ENCODE measurements around the gene FALEC.
A peak's percentile ranks its signal among the peaks of the same experiment; 100 is the strongest.

The FALEC gene

DNA sequence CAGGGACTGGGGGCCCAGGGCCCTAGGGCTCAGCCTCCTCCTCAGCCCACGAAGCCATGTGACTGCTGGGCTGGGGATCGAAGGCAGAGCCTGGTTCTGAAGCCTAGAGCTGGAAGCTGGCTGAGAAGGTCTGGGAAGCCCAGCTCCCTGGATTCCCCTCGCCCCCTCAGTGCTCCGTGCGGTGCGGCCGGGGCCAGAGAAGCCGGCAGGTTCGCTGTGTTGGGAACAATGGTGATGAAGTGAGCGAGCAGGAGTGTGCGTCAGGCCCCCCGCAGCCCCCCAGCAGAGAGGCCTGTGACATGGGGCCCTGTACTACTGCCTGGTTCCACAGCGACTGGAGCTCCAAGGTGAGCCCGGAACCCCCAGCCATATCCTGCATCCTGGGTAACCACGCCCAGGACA, 42.8 kb downstream of the FALEC start:
- DNase-seq (ENCODE audit: low read depth), result no peak

DNA sequence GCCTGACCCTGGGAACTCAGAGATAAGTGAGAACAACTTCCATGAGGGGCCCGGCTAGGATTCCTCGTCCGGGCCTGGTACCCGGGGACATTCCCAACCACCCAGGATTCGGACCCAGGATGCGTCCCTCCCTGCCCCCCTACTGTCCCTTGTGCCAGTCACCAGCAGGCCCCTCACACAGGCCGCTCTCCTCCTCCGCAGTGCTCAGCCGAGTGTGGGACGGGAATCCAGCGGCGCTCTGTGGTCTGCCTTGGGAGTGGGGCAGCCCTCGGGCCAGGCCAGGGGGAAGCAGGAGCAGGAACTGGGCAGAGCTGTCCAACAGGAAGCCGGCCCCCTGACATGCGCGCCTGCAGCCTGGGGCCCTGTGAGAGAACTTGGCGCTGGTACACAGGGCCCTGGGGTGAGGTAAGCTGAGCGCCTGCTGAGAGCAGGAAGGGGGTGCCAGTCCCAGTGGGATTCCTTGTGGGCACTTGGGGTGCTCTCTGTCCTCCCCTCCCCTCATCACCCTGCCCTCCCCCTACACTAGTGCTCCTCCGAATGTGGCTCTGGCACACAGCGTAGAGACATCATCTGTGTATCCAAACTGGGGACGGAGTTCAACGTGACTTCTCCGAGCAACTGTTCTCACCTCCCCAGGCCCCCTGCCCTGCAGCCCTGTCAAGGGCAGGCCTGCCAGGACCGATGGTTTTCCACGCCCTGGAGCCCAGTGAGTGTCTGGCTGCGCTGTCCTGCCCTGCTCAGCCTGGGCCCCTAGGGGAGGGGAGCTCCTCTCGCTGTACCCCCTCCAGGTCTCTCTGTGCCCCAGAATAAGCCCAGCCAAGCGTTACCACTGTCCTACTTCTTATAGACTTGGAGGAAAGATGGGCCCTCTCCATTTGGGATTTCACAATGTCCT, 43.5 kb downstream of the FALEC start:
- DNase-seq (ENCODE audit: low read depth), result no peak

More for the DNA sequence above, 42.8 kb downstream of the FALEC start:
- TF ChIP-seq, protein P1, sequence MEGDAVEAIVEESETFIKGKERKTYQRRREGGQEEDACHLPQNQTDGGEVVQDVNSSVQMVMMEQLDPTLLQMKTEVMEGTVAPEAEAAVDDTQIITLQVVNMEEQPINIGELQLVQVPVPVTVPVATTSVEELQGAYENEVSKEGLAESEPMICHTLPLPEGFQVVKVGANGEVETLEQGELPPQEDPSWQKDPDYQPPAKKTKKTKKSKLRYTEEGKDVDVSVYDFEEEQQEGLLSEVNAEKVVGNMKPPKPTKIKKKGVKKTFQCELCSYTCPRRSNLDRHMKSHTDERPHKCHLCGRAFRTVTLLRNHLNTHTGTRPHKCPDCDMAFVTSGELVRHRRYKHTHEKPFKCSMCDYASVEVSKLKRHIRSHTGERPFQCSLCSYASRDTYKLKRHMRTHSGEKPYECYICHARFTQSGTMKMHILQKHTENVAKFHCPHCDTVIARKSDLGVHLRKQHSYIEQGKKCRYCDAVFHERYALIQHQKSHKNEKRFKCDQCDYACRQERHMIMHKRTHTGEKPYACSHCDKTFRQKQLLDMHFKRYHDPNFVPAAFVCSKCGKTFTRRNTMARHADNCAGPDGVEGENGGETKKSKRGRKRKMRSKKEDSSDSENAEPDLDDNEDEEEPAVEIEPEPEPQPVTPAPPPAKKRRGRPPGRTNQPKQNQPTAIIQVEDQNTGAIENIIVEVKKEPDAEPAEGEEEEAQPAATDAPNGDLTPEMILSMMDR (IDR thresholded peaks at IDR 0.05; ENCODE audit: control insufficient read depth, extremely low read depth, insufficient read depth), result no peak
- H3K4me3 ChIP-seq (ENCODE audit: low read depth, low read length), result no peak overlapping the region

DNA sequence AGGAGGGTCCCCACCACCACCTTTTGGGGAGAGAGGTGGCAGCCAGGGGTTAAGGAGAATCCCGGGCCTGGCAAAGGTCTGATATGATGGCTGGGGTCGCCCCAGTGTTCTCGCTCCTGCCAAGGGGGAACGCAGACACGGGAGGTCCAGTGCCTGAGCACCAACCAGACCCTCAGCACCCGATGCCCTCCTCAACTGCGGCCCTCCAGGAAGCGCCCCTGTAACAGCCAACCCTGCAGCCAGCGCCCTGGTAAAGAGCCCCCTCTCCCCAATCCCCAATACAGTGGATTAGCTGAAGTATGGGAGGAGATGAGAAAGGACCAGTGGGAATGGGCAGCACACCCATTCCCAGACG, 44.1 kb downstream of the FALEC start:
- TF ChIP-seq, protein P1 (IDR thresholded peaks at IDR 0.05; ENCODE audit: control insufficient read depth, extremely low read depth, insufficient read depth), result no peak
- no peak for DNase-seq (ENCODE audit: low read depth)
- H3K4me3 ChIP-seq (ENCODE audit: low read depth, low read length), result no peak overlapping the region

More for the DNA sequence above, 43.5 kb downstream of the FALEC start:
- H3K4me3 ChIP-seq (ENCODE audit: low read depth, low read length), result no peak overlapping the region
- TF ChIP-seq, protein P1 (IDR thresholded peaks at IDR 0.05; ENCODE audit: control insufficient read depth, extremely low read depth, insufficient read depth), result no peak

DNA sequence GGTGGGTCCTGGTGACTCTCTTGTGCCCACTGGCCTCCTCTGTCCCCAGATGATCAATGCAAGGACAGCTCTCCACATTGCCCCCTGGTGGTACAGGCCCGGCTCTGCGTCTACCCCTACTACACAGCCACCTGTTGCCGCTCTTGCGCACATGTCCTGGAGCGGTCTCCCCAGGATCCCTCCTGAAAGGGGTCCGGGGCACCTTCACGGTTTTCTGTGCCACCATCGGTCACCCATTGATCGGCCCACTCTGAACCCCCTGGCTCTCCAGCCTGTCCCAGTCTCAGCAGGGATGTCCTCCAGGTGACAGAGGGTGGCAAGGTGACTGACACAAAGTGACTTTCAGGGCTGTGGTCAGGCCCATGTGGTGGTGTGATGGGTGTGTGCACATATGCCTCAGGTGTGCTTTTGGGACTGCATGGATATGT, 44.5 kb downstream of the FALEC start:
- no peak overlapping the region for H3K4me3 ChIP-seq (ENCODE audit: low read depth, low read length)
- no peak for DNase-seq (ENCODE audit: low read depth)

DNA sequence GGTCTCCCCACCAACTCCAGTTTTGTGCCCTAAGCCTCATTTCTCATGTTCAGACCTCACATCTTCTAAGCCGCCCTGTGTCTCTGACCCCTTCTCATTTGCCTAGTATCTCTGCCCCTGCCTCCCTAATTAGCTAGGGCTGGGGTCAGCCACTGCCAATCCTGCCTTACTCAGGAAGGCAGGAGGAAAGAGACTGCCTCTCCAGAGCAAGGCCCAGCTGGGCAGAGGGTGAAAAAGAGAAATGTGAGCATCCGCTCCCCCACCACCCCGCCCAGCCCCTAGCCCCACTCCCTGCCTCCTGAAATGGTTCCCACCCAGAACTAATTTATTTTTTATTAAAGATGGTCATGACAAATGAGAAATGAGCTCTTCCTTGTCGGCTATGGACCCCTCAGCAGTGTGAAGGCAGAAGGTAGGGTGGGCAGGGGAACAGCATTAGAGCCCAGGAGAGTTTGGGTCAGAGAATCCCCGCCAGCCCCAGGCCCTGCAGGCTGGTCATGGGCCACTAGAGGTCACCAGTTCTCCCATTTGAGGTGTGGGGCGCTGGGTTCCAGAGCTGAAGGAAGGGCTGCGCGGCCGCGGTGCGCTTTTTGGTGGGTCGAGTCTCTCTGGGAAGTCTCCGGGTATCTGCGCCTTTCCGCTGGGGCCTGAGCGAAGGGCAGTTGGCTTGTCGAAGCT, 45.2 kb downstream of the FALEC start:
- TF ChIP-seq, protein P1 (IDR thresholded peaks at IDR 0.05; ENCODE audit: control insufficient read depth, extremely low read depth, insufficient read depth), result peak; percentile 87
- peak overlapping the region; percentile 51 for H3K4me3 ChIP-seq (ENCODE audit: low read depth, low read length)
- no peak for DNase-seq (ENCODE audit: low read depth)

More for the DNA sequence above, 44.5 kb downstream of the FALEC start:
- TF ChIP-seq, protein P1 (IDR thresholded peaks at IDR 0.05; ENCODE audit: control insufficient read depth, extremely low read depth, insufficient read depth), result peak; percentile 90

DNA sequence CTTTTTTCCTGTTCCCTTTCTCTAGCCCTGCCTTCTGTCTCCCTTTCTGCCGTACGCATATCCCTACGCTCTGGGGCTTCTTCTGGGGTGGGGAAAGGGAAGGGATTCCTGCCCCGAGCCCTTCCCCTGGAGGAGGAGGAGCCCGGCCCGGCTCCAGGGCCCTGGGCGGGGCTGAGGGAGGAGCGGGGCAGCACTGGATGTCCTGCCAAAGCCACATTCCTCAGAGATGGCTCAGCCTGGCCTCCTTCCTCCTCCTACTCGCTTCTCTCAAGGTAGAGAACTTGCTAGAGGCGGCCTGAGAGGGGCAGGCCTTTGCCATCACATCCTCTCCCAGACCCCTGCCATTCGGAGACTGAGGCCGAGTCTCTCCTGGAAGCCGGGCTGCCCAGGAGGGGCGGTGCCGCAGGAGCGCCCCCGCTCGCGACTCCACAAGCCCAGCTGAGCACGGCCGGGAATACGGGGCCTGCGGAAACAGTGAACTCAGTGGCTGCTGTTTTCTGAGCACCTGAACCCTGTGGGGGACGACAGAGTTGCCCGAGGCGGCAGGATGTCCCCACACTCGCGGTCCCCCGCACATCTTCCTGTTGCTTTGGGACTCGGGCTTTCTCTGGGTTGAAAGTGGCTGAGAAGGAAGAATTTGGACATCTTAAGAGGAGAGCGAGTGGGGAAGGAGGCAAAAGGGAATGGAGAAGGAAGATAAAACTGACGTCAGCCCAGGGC, 45.9 kb downstream of the FALEC start:
- peak; percentile 92 for DNase-seq (ENCODE audit: low read depth)
- H3K4me3 ChIP-seq (ENCODE audit: low read depth, low read length), result peak overlapping the region; percentile 51
- TF ChIP-seq, protein P1 (IDR thresholded peaks at IDR 0.05; ENCODE audit: control insufficient read depth, extremely low read depth, insufficient read depth), result peak; percentile 32

All from LNCaP clone FGC (cell line).